GDM1 (cell line): ENCODE results near the gene SRP68.
"Not testable (repeated sequence)": the region's sequence is repeated elsewhere in the genome, so short reads cannot be mapped to it uniquely, and the experiment has no call there.

Experiments used
- DNase-seq: peaks from one replicate; lab custom pipeline; 2025; lab: John Stamatoyannopoulos, UW

SRP68 gene

DNA sequence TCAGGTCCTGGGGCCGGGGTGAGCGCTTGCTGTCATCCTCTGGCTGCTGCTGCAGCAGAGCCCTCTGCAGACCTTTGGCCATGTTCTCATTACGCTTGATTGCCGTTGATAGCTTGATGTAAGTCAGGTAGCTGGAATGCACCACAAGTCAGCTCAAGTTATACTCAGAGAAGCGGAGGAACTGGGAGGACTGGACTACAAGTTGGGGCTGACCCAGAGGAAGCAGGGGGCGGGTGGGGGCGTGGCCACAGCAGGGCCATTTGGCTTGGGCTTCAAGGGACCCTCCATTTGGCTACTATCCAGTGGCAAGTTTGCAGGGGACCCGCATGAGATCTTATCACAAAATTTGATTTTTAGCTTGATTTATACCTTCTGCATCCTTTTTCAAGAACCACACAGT lies 26.3 kb downstream of the SRP68 start:
- no peak for DNase-seq

DNA sequence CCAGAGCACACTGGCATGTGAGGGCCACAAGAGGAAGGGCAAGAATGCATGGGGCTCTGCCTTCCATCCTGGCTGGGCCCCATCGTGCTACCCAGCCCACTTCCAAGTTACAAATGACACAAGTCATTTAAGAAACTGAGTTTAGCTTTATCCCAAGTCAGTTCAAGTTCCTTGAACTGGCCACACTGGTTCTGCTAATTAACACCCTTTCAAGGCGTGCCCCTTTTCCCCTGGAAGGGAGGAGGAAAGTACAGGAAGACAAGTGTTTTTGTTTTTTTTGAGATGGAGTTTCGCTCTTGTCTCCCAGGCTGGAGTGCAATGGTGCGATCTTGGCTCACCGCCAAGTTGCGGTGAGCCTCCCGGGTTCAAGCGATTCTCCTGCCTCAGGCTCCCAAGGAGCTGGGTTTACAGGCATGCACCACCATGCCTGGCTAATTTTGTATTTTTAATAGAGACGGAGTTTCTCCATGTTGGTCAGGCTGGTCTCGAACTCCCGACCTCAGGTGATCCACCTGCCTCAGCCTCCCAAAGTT lies 27.8 kb downstream of the SRP68 start:
- not testable (repeated sequence) for DNase-seq

- DNase-seq, result not testable (repeated sequence)
Observed at GRCh38 chr17:76042868-76043267, 29.4 kb downstream of the SRP68 start.

- DNase-seq, result no peak
Observed at GRCh38 chr17:76040376-76040775, 31.9 kb downstream of the SRP68 start.

DNA sequence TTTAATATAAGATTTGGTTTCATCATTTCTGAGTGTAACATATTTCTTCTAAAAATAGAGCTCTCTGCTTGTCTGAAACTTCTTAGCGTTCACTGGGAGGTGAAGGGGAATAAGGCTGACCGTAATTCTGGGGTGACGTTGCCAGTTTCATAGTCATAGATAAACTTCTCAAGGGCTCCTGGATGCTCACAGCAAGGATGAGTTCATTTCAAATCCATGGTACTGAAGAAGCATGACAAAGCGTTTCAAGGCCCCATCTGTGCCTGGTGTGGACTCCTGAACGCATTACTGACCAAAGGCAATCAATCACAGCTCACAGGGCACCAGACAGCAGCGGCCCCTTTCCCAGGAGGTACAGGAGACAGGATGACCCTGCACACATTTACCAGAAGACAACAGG lies 33.2 kb downstream of the SRP68 start:
- no peak for DNase-seq

- no peak for DNase-seq
Observed at GRCh38 chr17:76038050-76038449, 34.3 kb downstream of the SRP68 start.

DNA sequence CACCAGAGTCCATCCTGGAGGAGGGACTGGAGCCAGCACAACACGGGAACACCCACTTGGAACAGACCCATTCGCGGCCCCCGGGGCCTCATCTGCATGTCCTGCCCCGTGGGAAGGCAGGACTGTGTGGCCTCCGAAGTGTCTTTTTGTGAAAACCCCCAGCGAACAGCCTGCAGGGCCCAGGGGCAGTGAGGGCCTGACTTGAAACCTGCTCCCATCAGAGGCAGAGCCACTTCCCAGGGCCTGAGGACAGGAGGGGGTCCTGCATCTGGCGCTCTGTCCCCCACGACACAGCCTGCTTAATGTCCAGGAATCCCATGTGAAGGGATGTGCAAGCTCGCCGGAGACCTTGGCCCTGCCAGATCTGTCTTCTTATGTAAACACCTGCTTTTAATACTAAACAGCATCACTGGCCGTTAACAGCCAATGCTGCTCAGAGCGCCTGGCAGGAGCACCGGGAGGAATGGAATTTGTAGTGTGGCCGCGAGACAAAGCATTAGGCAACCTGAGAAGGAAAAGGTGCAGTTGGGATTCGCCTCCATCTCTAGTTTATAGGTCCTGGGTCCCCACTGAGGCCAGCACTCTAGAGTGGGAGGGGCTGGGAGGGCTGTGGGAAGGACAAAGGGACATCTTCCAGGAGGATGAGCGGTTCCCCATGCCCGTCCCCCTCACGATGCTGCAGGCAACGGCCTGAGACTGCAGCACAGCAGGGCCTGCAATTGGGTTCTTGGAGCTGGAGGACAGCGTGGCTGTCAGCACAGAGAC lies 35.6 kb downstream of the SRP68 start:
- DNase-seq, result no peak

DNA sequence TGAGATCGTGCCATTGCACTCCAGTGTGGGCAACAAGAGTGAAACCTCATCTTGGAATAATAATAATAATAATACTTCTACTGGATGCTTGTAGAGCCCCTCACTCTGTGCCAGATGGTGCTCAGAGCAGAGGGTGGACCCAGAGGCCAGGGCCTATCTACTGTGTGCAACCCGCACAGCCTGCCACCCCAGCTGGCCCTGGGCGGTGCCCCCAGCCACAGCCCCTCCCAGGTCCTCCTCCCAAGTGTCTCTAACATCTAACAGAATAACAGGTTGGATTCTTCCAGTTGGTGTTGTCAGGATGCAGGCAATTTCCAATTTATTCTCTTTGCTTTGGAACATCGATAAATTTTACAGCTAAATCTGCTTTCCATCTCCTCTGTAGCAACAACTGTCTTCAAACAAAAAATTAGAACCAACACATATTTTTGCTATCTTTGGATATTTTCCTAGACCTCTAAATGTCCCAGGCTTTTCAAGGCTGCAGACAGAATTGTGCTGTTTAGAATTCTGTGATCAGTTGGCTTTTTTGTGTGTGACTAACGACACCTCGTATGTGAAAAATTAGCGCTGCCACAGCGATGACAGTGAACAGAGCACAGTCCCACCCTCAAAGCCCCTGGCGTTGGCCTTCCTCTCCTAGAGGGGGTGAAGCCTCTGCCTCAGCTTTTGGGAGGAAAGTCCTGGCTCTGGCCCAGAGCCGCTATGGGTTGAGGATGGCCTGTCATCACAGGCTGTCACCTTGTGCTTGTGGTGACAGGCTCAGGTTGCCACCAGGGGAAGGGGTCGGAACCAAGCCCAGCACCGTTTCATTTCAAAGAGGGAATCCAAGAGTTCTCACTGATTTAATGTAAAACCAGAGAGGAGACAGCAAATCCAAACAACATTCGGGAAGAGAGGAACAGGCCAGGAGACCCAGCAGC lies 37.6 kb downstream of the SRP68 start:
- no peak for DNase-seq

DNA sequence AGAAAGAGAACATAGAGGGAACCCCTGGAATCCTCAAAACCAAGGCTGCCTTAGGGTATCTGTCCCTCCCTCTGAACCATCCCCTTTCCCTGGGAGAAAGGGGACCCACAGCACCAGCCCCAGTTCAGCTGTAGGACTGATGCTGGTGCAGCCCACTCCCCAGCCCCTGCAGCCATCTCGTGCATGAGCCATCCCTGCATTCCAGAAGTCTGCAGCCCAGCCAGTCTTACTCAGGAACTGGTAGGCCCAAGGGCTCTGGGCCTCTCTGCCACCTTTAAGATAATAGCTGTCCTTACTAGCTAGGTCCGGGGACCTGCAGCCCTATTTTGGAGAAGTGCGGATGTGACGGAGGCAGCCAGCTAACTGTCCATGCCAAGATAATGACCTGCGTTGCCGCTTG lies 39.2 kb downstream of the SRP68 start:
- DNase-seq, result no peak

- no peak for DNase-seq
Observed at GRCh38 chr17:76032780-76033108, 39.6 kb downstream of the SRP68 start.

GRCh38 chr17:76032073-76032779 lies 40.1 kb downstream of the SRP68 start:
- no peak for DNase-seq

DNA sequence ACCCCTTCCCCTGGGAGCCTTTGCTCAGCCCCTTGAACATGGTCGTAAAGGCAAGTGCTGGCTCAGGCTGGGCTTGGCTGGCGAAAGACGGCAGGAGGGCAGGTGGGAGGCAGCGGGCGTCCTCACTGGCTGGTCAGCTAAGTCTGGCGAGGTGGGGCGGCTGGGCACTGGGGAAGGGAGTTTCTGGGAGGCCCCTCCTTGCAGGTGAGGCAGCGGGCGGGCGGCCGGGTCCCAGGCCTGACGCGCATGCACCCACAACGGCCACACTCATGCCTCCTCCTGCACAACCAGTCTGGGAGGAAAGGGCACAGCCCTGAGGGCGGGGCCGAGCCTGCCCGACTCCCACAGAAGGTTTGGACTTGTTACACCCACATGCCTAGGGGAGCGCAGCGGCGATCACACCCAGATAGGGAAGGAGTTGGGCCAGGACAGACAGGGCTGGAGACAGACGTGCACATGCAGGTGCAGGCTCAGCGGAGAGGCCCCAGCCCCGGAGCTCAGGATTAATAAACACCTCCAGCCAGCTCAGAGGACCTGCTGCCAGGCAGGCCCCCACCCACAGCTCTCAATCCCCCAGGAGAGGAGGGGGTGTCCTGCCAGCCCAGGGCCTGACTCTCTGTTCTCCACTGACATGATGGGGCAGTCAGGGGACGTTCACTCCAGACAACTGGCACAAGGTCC lies 45.0 kb downstream of the SRP68 start, which contains the start of gene EVPL:
Gene EVPL, minus strand, starts transcription at position 148 of the 681 bp plus-strand sequence. Its CDS starts 108 bp downstream, at position 40.
- DNase-seq, result no peak

GRCh38 chr17:76026714-76027158 lies 45.6 kb downstream of the SRP68 start:
- no peak for DNase-seq

GRCh38 chr17:76025294-76025693 lies 47.0 kb downstream of the SRP68 start:
- DNase-seq, result no peak

DNA sequence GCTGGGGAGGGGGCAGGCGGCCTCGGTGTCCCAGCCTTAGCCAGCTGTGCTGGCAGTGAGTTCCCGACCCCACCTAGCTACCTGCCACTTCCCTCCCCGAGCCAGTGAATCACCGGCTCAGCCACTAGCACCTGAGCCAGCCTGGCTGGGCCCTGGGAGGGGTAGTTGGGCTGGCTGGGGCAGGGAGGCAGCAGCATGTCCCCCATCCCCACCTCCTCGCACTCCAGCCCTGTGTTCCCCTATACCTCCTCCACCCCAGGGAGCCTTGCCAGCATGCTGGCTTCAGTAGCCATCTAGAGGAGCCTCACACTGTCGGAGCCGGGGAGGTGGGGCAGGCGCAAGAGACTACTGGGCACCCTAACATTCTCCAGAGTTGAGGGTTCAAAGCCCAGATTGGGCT lies 48.0 kb downstream of the SRP68 start:
- DNase-seq, result no peak

- no peak for DNase-seq
Observed at GRCh38 chr17:76023900-76024237, 48.4 kb downstream of the SRP68 start.

DNA sequence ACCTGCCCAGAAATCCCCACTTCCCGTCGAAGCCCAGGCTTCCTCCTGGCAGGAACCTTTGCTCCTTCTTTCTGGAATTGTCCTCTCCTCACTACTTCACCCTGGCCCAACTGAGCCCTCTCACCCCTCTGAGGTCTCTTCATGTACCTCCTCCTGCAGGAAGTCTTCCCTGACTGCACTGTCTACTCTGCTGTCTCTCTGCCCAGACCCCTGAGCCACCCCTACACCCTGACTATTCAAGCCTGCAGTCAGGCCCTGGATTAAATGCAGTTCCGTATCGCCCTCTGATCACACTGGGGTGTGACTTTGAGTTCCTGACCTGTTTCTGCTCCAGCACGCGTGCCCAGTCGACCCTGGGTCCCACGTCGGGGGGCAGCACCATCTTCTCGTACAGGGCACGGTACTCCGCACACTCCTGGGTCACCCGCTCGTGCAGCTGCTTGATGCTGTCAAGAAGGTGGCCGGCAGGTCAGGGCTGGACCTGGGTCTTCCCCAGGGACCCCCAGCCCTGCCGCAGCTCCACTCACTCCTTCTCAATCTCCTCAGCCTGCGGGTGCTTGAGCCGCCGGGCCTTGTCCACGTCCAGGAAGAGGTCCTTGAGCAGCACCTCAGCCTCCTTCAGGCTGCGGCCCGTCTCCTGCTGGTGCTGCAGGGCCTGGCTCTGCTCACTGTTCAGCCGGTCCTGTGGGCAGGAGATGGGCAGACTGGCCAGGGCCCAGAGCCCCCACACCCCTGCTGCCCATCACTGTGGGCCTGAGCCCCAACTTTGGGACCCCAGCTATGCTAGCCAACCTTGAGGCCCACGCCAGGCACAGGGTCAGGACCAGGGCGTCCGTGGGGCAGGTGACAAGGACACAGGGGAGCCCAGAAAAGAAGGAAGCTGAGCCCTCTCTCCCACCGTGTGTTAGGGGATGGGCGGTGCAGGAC lies 49.1 kb downstream of the SRP68 start:
- no peak for DNase-seq

DNA sequence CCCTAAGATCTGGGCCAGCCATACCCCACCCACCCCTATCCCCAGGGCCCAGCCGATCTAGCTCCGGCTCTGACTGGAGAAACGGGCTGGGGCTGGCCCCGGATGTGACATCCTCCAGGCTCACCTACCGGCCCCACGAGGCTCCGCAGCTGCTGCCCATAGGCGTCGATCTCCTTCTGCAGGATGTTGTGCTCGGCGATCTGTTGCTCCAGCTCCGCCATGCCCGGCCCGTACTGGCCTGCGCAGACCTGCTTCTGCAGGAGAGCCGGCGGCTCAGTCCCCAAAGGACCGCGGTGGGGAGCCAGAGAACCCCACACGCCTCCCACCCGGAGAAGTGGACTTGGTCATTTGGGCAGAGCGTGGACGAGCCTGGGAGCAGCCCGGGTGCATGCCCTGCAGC lies 50.0 kb downstream of the SRP68 start:
- no peak for DNase-seq

DNA sequence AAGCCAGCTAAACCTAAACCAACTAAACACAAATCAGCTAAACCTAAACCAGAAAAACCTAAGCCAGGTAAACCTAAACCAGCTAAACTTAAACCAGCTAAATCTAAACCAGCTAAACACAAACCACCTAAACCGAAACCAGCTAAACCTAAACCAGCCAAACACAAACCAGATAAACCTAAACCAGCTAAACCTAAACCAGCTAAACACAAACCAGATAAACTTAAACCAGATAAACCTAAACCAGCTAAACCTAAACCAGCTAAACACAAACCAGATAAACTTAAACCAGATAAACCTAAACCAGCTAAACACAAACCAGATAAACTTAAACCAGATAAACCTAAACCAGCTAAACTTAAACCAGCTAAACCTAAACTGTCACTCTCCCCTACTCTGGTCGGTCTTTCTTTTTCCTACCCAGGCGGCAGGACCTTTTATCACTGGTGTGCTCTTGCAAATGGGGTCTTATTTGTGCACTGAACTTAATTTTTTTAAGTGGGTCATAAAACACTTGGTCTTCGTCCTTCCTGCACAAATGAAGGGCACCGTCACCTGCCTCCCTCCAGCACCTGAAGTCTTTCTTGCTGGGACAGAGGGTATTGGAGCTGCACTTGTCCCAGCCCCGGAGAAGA lies 52.4 kb downstream of the SRP68 start:
- DNase-seq, result no peak

- no peak for DNase-seq
Observed at GRCh38 chr17:76018801-76019200, 53.5 kb downstream of the SRP68 start.
